Endothelial cell of umbilical vein (primary cell): ENCODE results near the gene SCLT1. TPM values are rescaled to one million over a fixed set of nuclear protein-coding genes. Genes with fewer than 3 reads are reported as not detected.

Experiments
- BruUV-seq: library from RNA; stranded (reverse); fragments of 400-500 nt; replicated peaks from 2 replicates; lab custom pipeline; 2021; lab: Mats Ljungman, UMichigan
- CTCF ChIA-PET: fragments of 300-600, 350-600 bp; sonication (Branson Sonifier 250); formaldehyde crosslinking; loops from one replicate; lab custom pipeline; 2021; ENCODE audit warnings: antibody characterized with exemption, inconsistent platforms; lab: Charles Lee
- POLR2A ChIA-PET: fragments of 300-600, 350-600 bp; sonication (Branson Sonifier 250); formaldehyde crosslinking; loops from one replicate; lab custom pipeline; 2021; ENCODE audit warnings: antibody characterized with exemption, inconsistent platforms; lab: Charles Lee
- DNase-seq: peaks from one replicate; pipeline ENCODE4 v3.0.0-alpha.2; 2011; ENCODE audit warnings: low read depth, low spot score
- FAIRE-seq: peaks from 2 replicates; lab custom pipeline; 2011; peaks lifted over from hg19 to GRCh38; lab: Jason Lieb, UNC
- H2AFZ ChIP-seq: 2 replicates; pipeline ENCODE4 v1.6.0; 2012; ENCODE audit warnings: low read depth, low read length, control low read depth, inconsistent platforms
- H3K27ac ChIP-seq: 2 replicates; pipeline ENCODE4 v1.5.1; 2011; ENCODE audit warnings: low read depth, mild to moderate bottlenecking, control low read depth, low read length, moderate library complexity; ENCODE audit not compliant: insufficient read depth
- H3K27me3 ChIP-seq, 2 experiments: 2 replicates each; pipeline versions ENCODE4 v1.6.0 to v1.6.1; 2011; ENCODE audit warnings: low read length in 2 of 2, mixed read lengths in 1 of 2; ENCODE audit not compliant: control insufficient read depth in 2 of 2, insufficient read depth in 2 of 2
- H3K36me3 ChIP-seq, 2 experiments: 2 replicates in 1 of 2; 3 replicates in 1 of 2; pipeline ENCODE4 v1.5.1; 2011; ENCODE audit warnings: low read length in 2 of 2, mild to moderate bottlenecking in 1 of 2, moderate library complexity in 1 of 2; ENCODE audit not compliant: control insufficient read depth in 2 of 2, insufficient read depth in 2 of 2; ENCODE audit errors: extremely low read depth in 1 of 2
- H3K4me1 ChIP-seq: 3 replicates; pipeline ENCODE4 v1.5.1; 2011; ENCODE audit warnings: mild to moderate bottlenecking, low read length; ENCODE audit not compliant: control insufficient read depth, insufficient read depth; ENCODE audit errors: extremely low read depth
- H3K4me2 ChIP-seq: 2 replicates; pipeline ENCODE4 v1.6.1; 2011; ENCODE audit warnings: low read length, control low read depth, mixed read lengths; ENCODE audit not compliant: insufficient read depth
- H3K4me3 ChIP-seq, 3 experiments: fragments of 200-600 bp in 1 of 3; sonication (generic), shearing (Covaris generic) in 1 of 3; replicated peaks in 1 of 3; 2 replicates each; pipeline ENCODE4 v1.5.1; 2011 to 2016; ENCODE audit warnings: control low read depth in 3 of 3, low read length in 3 of 3, mild to moderate bottlenecking in 2 of 3, inconsistent platforms in 1 of 3, low read depth in 1 of 3, moderate library complexity in 1 of 3; ENCODE audit not compliant: insufficient read depth in 1 of 3
- H3K79me2 ChIP-seq: 2 replicates; pipeline ENCODE4 v1.6.0; 2012; ENCODE audit warnings: low read length, inconsistent platforms; ENCODE audit not compliant: control insufficient read depth, insufficient read depth
- H3K9ac ChIP-seq: replicated peaks from 2 replicates; pipeline ENCODE3; 2011; ENCODE audit warnings: low read length, control low read depth; ENCODE audit not compliant: insufficient read depth; ENCODE audit errors: extremely low read depth
- H3K9me1 ChIP-seq: replicated peaks from 3 replicates; pipeline ENCODE4 v1.6.0; 2011; ENCODE audit warnings: mild to moderate bottlenecking, low read length; ENCODE audit not compliant: control insufficient read depth, insufficient read depth; ENCODE audit errors: extremely low read depth
- H3K9me3 ChIP-seq: replicated peaks from 2 replicates; pipeline ENCODE4 v1.5.1; 2012; ENCODE audit warnings: low read length, inconsistent platforms; ENCODE audit not compliant: control insufficient read depth, insufficient read depth
- H4K20me1 ChIP-seq: replicated peaks from 2 replicates; pipeline ENCODE3; 2011; ENCODE audit warnings: mild to moderate bottlenecking, low read length; ENCODE audit not compliant: control insufficient read depth, insufficient read depth; ENCODE audit errors: extremely low read depth
- FOS ChIP-seq: IDR thresholded peaks from 2 replicates; pipeline ENCODE4 v1.6.1; 2011; ENCODE audit warnings: mild to moderate bottlenecking, low read length, moderate library complexity, borderline replicate concordance; ENCODE audit not compliant: insufficient read depth
- GATA2 ChIP-seq: IDR thresholded peaks from 2 replicates; pipeline ENCODE4 v1.7.0; 2011; ENCODE audit warnings: low read depth, mild to moderate bottlenecking, moderate library complexity, mixed read lengths, low read length; ENCODE audit not compliant: insufficient read length, insufficient read depth
- JUN ChIP-seq: IDR thresholded peaks from 2 replicates; pipeline ENCODE4 v1.6.1; 2011; ENCODE audit warnings: borderline replicate concordance, low read depth; ENCODE audit not compliant: insufficient read length, insufficient read depth
- POLR2A ChIP-seq: IDR thresholded peaks from 2 replicates; pipeline ENCODE4 v1.6.1; 2012; ENCODE audit warnings: low read depth, mild to moderate bottlenecking, control low read depth, low read length
- POLR2AphosphoS5 ChIP-seq: IDR thresholded peaks from 2 replicates; pipeline ENCODE4 v1.6.1; 2012; ENCODE audit warnings: low read depth, mild to moderate bottlenecking, control low read depth, low read length, moderate library complexity; ENCODE audit not compliant: insufficient read depth
- dilution Hi-C: fragments of 300-500 bp; cut with MboI; formaldehyde crosslinking; loops from one replicate; pipeline ENCODE4 v1.15.0; 2019; ENCODE audit warnings: low sequenced_read_pairs; ENCODE audit not compliant: extremely low pct_ligation_motif_present
- intact Hi-C: fragments of 100-400 bp; cut with micrococcal nuclease; formaldehyde crosslinking; loops from one replicate; pipeline ENCODE4 v1.10.0; 2022
- polyA plus RNA-seq, 4 experiments: library from polyadenylated mRNA; depleted of rRNA in 3 of 4; stranded (reverse) in 3 of 4; unstranded in 1 of 4; fragments of >200 nt; gene quantifications; 2 replicates each; pipeline versions ENCODE4 v1.2.1 to v1.2.3, GENCODE V29; 2011 to 2012; ENCODE audit warnings: missing spikeins in 1 of 4
- total RNA-seq: library from RNA; stranded (reverse); gene quantifications from 2 replicates; pipeline ENCODE4 v1.2.3, GENCODE V29; 2021
- TF ChIP-seq, protein P1 (sequence below): IDR thresholded peaks from 2 replicates; pipeline ENCODE4 v1.6.1; 2011; ENCODE audit not compliant: insufficient read depth, insufficient read length
- TF ChIP-seq, protein P2 (sequence below), 2 donors: IDR thresholded peaks; 1 replicate in 1 of 2; 2 replicates in 1 of 2; pipeline ENCODE4 v1.5.1; 2011; ENCODE audit warnings: low read length in 2 of 2, mild to moderate bottlenecking in 2 of 2, moderate library complexity in 2 of 2, control low read depth in 1 of 2, inconsistent platforms in 1 of 2, low read depth in 1 of 2; ENCODE audit not compliant: insufficient read depth in 1 of 2; ENCODE audit errors: extremely low read depth in 1 of 2

The SCLT1 gene
- total and polyA plus RNA-seq, 2 donors (not counting 3 experiments of a cell fraction or from before 2014, with no cell fraction given): 3.2 to 14.0 TPM

DNA sequence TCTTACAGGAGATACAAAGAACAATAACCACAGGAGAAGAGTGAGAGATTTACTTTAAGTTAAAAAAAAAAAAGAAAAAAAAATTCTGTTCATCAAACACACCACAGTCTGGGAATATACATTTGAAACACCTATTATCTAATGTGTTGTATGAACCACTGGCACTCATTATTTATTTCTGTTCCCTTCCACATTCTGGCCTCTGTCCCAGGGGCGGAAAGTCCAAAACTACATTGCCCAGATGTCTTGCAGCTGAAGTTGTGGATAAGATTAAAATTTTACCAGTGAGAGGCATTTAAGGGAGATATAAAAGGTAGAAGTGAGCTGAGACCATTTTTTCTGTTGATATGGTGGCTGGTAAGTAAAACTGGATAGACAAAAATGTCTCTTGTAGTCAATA is 56.2 kb downstream of the SCLT1 start:
- Histone ChIP-seq H4K20me1 (no peaks in the 10 kb centered on the region), H3K79me2 (no peaks in the 10 kb centered on the region), H3K9me3 (no peaks in the 10 kb centered on the region), H3K27ac (no peak overlapping the region), H3K9ac (no peak overlapping the region), H3K27me3 (no peaks in the 10 kb centered on the region), H2AFZ (no peak overlapping the region), H3K9me1 (no peaks in the 10 kb centered on the region), H3K4me2 (no peak overlapping the region), H3K4me3 (no peak overlapping the region), H3K36me3 (no peaks in the 10 kb centered on the region), H3K4me1 (no peaks in the 10 kb centered on the region)
- ChIA-PET POLR2A (no interaction called here), CTCF (interaction anchor here (2.3 kb wide), 1 partner anchor 10 kb away, joined by 9 read pairs; no protein-coding TSS in a partner anchor)
- TF ChIP-seq, protein P1, sequence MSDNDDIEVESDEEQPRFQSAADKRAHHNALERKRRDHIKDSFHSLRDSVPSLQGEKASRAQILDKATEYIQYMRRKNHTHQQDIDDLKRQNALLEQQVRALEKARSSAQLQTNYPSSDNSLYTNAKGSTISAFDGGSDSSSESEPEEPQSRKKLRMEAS: no peak
- TF ChIP-seq JUN (no peak), GATA2 (no peak), POLR2AphosphoS5 (no peak), POLR2A (no peak), FOS (no peak)
- TF ChIP-seq, protein P2, sequence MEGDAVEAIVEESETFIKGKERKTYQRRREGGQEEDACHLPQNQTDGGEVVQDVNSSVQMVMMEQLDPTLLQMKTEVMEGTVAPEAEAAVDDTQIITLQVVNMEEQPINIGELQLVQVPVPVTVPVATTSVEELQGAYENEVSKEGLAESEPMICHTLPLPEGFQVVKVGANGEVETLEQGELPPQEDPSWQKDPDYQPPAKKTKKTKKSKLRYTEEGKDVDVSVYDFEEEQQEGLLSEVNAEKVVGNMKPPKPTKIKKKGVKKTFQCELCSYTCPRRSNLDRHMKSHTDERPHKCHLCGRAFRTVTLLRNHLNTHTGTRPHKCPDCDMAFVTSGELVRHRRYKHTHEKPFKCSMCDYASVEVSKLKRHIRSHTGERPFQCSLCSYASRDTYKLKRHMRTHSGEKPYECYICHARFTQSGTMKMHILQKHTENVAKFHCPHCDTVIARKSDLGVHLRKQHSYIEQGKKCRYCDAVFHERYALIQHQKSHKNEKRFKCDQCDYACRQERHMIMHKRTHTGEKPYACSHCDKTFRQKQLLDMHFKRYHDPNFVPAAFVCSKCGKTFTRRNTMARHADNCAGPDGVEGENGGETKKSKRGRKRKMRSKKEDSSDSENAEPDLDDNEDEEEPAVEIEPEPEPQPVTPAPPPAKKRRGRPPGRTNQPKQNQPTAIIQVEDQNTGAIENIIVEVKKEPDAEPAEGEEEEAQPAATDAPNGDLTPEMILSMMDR (IDR thresholded peaks at IDR 0.05; ENCODE audit: extremely low read depth in 1 of 2, insufficient read depth in 1 of 2, low read depth in 1 of 2, low read length in 2 of 2): no peak
- FAIRE-seq (no peak), DNase-seq (no peak)
- no TSS peak for BruUV-seq
- dilution Hi-C loops (no loop called here), intact Hi-C loops (no loop called here)
